Peyer's patch (tissue), 4 donors: ENCODE results near the gene ZNF837.

Source experiments
- POLR2A ChIP-seq, 2 donors: fragments of 450-650 bp; IDR thresholded peaks; one replicate each; pipeline ENCODE4 v1.5.1; 2017; ENCODE audit warnings: antibody characterized with exemption in 2 of 2, mild to moderate bottlenecking in 2 of 2, moderate library complexity in 2 of 2
- TF ChIP-seq, protein P1 (sequence below), 6 experiments: fragments of 450-650 bp in 4 of 6; fragments of 200-600 bp in 2 of 6; sonication (generic) in 1 of 6; IDR thresholded peaks; one replicate each; pipeline ENCODE4 v1.5.1; 2017 to 2019; ENCODE audit warnings: antibody characterized with exemption in 6 of 6, mild to moderate bottlenecking in 3 of 6, moderate library complexity in 1 of 6

DNA sequence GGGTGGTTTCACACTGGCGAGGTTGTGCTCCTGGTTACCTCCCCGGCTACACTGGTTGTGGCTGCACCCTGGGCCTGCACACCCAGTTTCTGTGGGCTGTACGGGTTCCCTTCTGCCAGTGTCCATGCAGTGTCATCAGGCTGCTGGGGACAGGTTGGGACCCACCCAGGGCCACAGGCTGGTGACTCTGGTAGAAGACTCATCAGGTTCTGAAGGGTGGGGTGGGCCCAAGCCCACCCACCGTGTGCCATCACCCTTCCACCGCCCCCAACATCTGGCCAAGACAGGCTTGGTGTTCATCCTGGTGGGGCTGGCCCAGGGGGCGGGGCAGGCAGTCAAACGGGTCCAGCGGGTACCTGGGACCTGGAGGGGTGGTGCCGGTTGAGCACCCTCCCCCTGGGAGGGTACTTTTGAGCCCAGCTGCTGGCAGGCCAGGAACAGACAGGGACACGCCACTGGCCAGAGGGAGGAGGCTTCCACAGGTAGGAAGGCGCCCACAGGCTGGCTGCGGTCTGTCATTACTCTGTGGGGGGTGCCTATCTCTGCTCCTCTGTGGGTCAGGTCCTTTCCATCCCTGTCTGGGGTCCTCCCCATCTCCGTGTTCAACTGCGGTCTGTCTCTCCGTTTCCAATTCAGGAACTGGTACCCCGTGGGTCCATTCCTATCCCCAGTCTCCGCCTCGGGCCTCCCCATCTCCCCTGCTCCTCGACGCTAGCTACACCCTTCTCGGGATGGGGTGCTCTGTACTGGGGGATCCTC is 14.6 kb upstream of the ZNF837 start, which contains the start of gene RNF225:
- no peak for TF ChIP-seq POLR2A (IDR thresholded peaks at IDR 0.05)
- TF ChIP-seq, protein P1, sequence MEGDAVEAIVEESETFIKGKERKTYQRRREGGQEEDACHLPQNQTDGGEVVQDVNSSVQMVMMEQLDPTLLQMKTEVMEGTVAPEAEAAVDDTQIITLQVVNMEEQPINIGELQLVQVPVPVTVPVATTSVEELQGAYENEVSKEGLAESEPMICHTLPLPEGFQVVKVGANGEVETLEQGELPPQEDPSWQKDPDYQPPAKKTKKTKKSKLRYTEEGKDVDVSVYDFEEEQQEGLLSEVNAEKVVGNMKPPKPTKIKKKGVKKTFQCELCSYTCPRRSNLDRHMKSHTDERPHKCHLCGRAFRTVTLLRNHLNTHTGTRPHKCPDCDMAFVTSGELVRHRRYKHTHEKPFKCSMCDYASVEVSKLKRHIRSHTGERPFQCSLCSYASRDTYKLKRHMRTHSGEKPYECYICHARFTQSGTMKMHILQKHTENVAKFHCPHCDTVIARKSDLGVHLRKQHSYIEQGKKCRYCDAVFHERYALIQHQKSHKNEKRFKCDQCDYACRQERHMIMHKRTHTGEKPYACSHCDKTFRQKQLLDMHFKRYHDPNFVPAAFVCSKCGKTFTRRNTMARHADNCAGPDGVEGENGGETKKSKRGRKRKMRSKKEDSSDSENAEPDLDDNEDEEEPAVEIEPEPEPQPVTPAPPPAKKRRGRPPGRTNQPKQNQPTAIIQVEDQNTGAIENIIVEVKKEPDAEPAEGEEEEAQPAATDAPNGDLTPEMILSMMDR (IDR thresholded peaks at IDR 0.05): no peak
